Skeletal muscle satellite cell (primary cell): Measurements from ENCODE around the gene OGFOD2.
"Not testable (repeated sequence)": the region's sequence is repeated elsewhere in the genome, so short reads cannot be mapped to it uniquely, and the experiment has no call there.

Source experiments
- H3K27me3 ChIP-seq: 2 replicates; pipeline ENCODE4 v1.7.0; 2013; ENCODE audit warnings: low read length; ENCODE audit not compliant: control insufficient read depth, insufficient read depth
- H3K36me3 ChIP-seq: 2 replicates; pipeline ENCODE4 v1.7.0; 2013; ENCODE audit warnings: mild to moderate bottlenecking, control low read depth, low read length; ENCODE audit not compliant: insufficient read depth
- H3K4me1 ChIP-seq: 2 replicates; pipeline ENCODE4 v1.7.0; 2013; ENCODE audit warnings: low read length; ENCODE audit not compliant: control insufficient read depth, insufficient read depth
- H3K4me2 ChIP-seq: 2 replicates; pipeline ENCODE4 v1.7.0; 2013; ENCODE audit warnings: mild to moderate bottlenecking, low read length
- H3K4me3 ChIP-seq: 2 replicates; pipeline ENCODE4 v1.7.0; 2013; ENCODE audit warnings: low read length
- H3K9ac ChIP-seq: 2 replicates; pipeline ENCODE4 v1.7.0; 2013; ENCODE audit warnings: mild to moderate bottlenecking, low read depth, low read length, moderate library complexity
- H3K9me3 ChIP-seq: replicated peaks from 2 replicates; pipeline ENCODE4 v1.7.0; 2013; ENCODE audit warnings: mild to moderate bottlenecking, control low read depth, low read length

The OGFOD2 gene

GRCh38 chr12:123001464-123001863, 26.4 kb downstream of the OGFOD2 start:
- Histone ChIP-seq H3K27me3 (no peaks in the 10 kb centered on the region), H3K9ac (no peak overlapping the region), H3K4me1 (no peaks in the 10 kb centered on the region), H3K4me2 (no peak overlapping the region), H3K9me3 (no peaks in the 10 kb centered on the region), H3K36me3 (peaks cover 13% of the 10 kb centered on the region), H3K4me3 (no peak overlapping the region)

- H3K4me1 ChIP-seq = no peaks in the 10 kb centered on the region
- H3K27me3 ChIP-seq = no peaks in the 10 kb centered on the region
- peaks cover 13% of the 10 kb centered on the region for H3K36me3 ChIP-seq
- H3K4me2 ChIP-seq = no peak overlapping the region
- no peaks in the 10 kb centered on the region for H3K9me3 ChIP-seq
- H3K9ac ChIP-seq = no peak overlapping the region
- H3K4me3 ChIP-seq = no peak overlapping the region
Observed at GRCh38 chr12:123003257-123003656, 28.2 kb downstream of the OGFOD2 start.

GRCh38 chr12:123004287-123004686, 29.2 kb downstream of the OGFOD2 start:
- Histone ChIP-seq H3K4me2 (no peak overlapping the region), H3K4me3 (no peak overlapping the region), H3K9me3 (no peaks in the 10 kb centered on the region), H3K9ac (no peak overlapping the region), H3K36me3 (peaks cover 15% of the 10 kb centered on the region), H3K4me1 (no peaks in the 10 kb centered on the region), H3K27me3 (no peaks in the 10 kb centered on the region)

GRCh38 chr12:123005081-123005626, 30.1 kb downstream of the OGFOD2 start:
- Histone ChIP-seq H3K4me3 (no peak overlapping the region), H3K4me2 (no peak overlapping the region), H3K36me3 (peaks cover 20% of the 10 kb centered on the region), H3K9me3 (no peaks in the 10 kb centered on the region), H3K27me3 (no peaks in the 10 kb centered on the region), H3K4me1 (no peaks in the 10 kb centered on the region), H3K9ac (no peak overlapping the region)

- no peak overlapping the region for H3K4me2 ChIP-seq
- no peaks in the 10 kb centered on the region for H3K9me3 ChIP-seq
- no peaks in the 10 kb centered on the region for H3K4me1 ChIP-seq
- no peak overlapping the region for H3K9ac ChIP-seq
- H3K36me3 ChIP-seq = peaks cover 20% of the 10 kb centered on the region
- no peaks in the 10 kb centered on the region for H3K27me3 ChIP-seq
- H3K4me3 ChIP-seq = no peak overlapping the region
Observed at GRCh38 chr12:123006977-123007376, 31.9 kb downstream of the OGFOD2 start.

GRCh38 chr12:123010110-123010509, 35.1 kb downstream of the OGFOD2 start:
- no peak overlapping the region for H3K4me2 ChIP-seq
- no peaks in the 10 kb centered on the region for H3K27me3 ChIP-seq
- H3K4me1 ChIP-seq = no peaks in the 10 kb centered on the region
- H3K9me3 ChIP-seq = no peaks in the 10 kb centered on the region
- no peak overlapping the region for H3K4me3 ChIP-seq
- no peak overlapping the region for H3K9ac ChIP-seq
- peaks cover 18% of the 10 kb centered on the region for H3K36me3 ChIP-seq

GRCh38 chr12:123010681-123011080, 35.6 kb downstream of the OGFOD2 start:
- no peak overlapping the region for H3K9ac ChIP-seq
- H3K4me1 ChIP-seq = no peaks in the 10 kb centered on the region
- H3K9me3 ChIP-seq = no peaks in the 10 kb centered on the region
- H3K27me3 ChIP-seq = no peaks in the 10 kb centered on the region
- H3K36me3 ChIP-seq = peaks cover 14% of the 10 kb centered on the region
- H3K4me2 ChIP-seq = no peak overlapping the region
- H3K4me3 ChIP-seq = no peak overlapping the region

GRCh38 chr12:123011701-123012100, 36.7 kb downstream of the OGFOD2 start:
- H3K36me3 ChIP-seq = peaks cover 14% of the 10 kb centered on the region
- H3K27me3 ChIP-seq = no peaks in the 10 kb centered on the region
- H3K4me2 ChIP-seq = no peak overlapping the region
- H3K9ac ChIP-seq = no peak overlapping the region
- no peaks in the 10 kb centered on the region for H3K4me1 ChIP-seq
- no peaks in the 10 kb centered on the region for H3K9me3 ChIP-seq
- no peak overlapping the region for H3K4me3 ChIP-seq

- Histone ChIP-seq H3K9me3 (no peaks in the 10 kb centered on the region), H3K36me3 (peaks cover 14% of the 10 kb centered on the region), H3K4me3 (no peak overlapping the region), H3K9ac (no peak overlapping the region), H3K4me1 (no peaks in the 10 kb centered on the region), H3K4me2 (no peak overlapping the region), H3K27me3 (no peaks in the 10 kb centered on the region)
Observed at GRCh38 chr12:123013185-123014095, 38.4 kb downstream of the OGFOD2 start.

- not testable (repeated sequence) for H3K4me3 ChIP-seq, H3K27me3 ChIP-seq, H3K9ac ChIP-seq, H3K36me3 ChIP-seq, H3K4me2 ChIP-seq, H3K9me3 ChIP-seq, H3K4me1 ChIP-seq
Observed at GRCh38 chr12:123014473-123014872, 39.4 kb downstream of the OGFOD2 start.

- Histone ChIP-seq H3K4me2 (no peak overlapping the region), H3K4me1 (peaks cover 8% of the 10 kb centered on the region), H3K9ac (no peak overlapping the region), H3K9me3 (no peaks in the 10 kb centered on the region), H3K4me3 (no peak overlapping the region), H3K27me3 (no peaks in the 10 kb centered on the region), H3K36me3 (peaks cover 7% of the 10 kb centered on the region)
Observed at GRCh38 chr12:123017753-123018152, 42.7 kb downstream of the OGFOD2 start.

- H3K36me3 ChIP-seq = no peaks in the 10 kb centered on the region
- no peaks in the 10 kb centered on the region for H3K9me3 ChIP-seq
- peaks cover 13% of the 10 kb centered on the region for H3K4me1 ChIP-seq
- H3K4me3 ChIP-seq = no peak overlapping the region
- no peaks in the 10 kb centered on the region for H3K27me3 ChIP-seq
- no peak overlapping the region for H3K4me2 ChIP-seq
- H3K9ac ChIP-seq = no peak overlapping the region
Observed at GRCh38 chr12:123019841-123020138, 44.7 kb downstream of the OGFOD2 start.
